Sigmoid colon (tissue), 7 donors: ENCODE results near the gene ZNHIT1. TPM values are rescaled to one million over a fixed set of nuclear protein-coding genes. Genes with fewer than 3 reads are reported as not detected.

Experiments
- DNase-seq: peaks from one replicate; pipeline ENCODE4 v3.0.0-alpha.2; 2019
- H3K27ac ChIP-seq, 4 donors: fragments of 200-600 bp; sonication (generic); one replicate each; pipeline ENCODE4 v1.5.1; 2016 to 2019; ENCODE audit warnings: mild to moderate bottlenecking in 1 of 4
- H3K27me3 ChIP-seq, 3 donors: fragments of 200-600 bp; sonication (generic); one replicate each; pipeline ENCODE4 v1.5.1; 2019; ENCODE audit warnings: mild to moderate bottlenecking in 1 of 3
- H3K36me3 ChIP-seq, 4 donors: fragments of 200-600 bp; sonication (generic); one replicate each; pipeline ENCODE4 v1.5.1; 2016 to 2019
- H3K4me1 ChIP-seq, 4 donors: fragments of 200-600 bp; sonication (generic); one replicate each; pipeline ENCODE4 v1.5.1; 2017 to 2019
- H3K4me3 ChIP-seq, 4 donors: fragments of 200-600 bp; sonication (generic); one replicate each; pipeline ENCODE4 v1.5.1; 2017 to 2019; ENCODE audit warnings: mild to moderate bottlenecking in 2 of 4, moderate library complexity in 1 of 4
- H3K9me3 ChIP-seq, 4 donors: fragments of 200-600 bp in 3 of 4; sonication (generic) in 3 of 4; one replicate each; pipeline versions ENCODE4 v1.5.1 to v1.6.1; 2013 to 2019
- CTCF ChIP-seq, 4 experiments: fragments of 450-650 bp in 3 of 4; fragments of 200-600 bp in 1 of 4; IDR thresholded peaks; one replicate each; pipeline ENCODE4 v1.5.1; 2016 to 2019; ENCODE audit warnings: antibody characterized with exemption in 4 of 4, mild to moderate bottlenecking in 3 of 4, moderate library complexity in 2 of 4
- EP300 ChIP-seq, 4 donors: sonication (generic); formaldehyde crosslinking; IDR thresholded peaks; one replicate each; pipeline ENCODE4 v1.6.1; 2017; ENCODE audit warnings: antibody characterized with exemption in 4 of 4
- POLR2A ChIP-seq, 2 donors: fragments of 450-650 bp; IDR thresholded peaks; one replicate each; pipeline ENCODE4 v1.6.1; 2016; ENCODE audit warnings: antibody characterized with exemption in 2 of 2, mild to moderate bottlenecking in 2 of 2, moderate library complexity in 2 of 2
- POLR2AphosphoS5 ChIP-seq, 4 donors: sonication (generic); formaldehyde crosslinking; IDR thresholded peaks; one replicate each; pipeline ENCODE4 v1.6.1; 2017; ENCODE audit warnings: antibody characterized with exemption in 4 of 4
- WGBS, 2 donors: extraction: QIAGEN DNeasy Blood & Tissue Kit; methylation state at CpG; one replicate each; pipeline ENCODE4 v1.1.7; 2013; 5-methylcytosine and 5-hydroxymethylcytosine counted together
- intact Hi-C: fragments of 100-400 bp; cut with DNase I; formaldehyde crosslinking; loops from one replicate; pipeline ENCODE4 v1.15.1; 2023
- polyA plus RNA-seq, 3 donors: library from polyadenylated mRNA; stranded (reverse); fragments of 200-250 nt; gene quantifications; one replicate each; pipeline ENCODE4 v1.2.3, GENCODE V29; 2013
- total RNA-seq, 4 donors: library from RNA; depleted of rRNA; stranded (reverse); fragments of >200 nt; gene quantifications; one replicate each; pipeline ENCODE4 v1.1.0, GENCODE V29; 2016
- donor health status: healthy with polysubstance abuse.
- donor health status: Bipolar disorder and iron deficiency.
- donor health status: healthy.

The ZNHIT1 gene
- total and polyA plus RNA-seq, 7 donors: 64.8 to 200 (median 97.4) TPM

- 85 to 91% methylated on average over 5 of the region's 5 CpGs for WGBS, 2 donors
These were observed 2.3 kb downstream of the ZNHIT1 start for GRCh38 chr7:101220295-101220694.

GRCh38 chr7:101222275-101222830, 4.4 kb downstream of the ZNHIT1 start:
- 94 to 95% methylated on average over 27 of the region's 27 CpGs for WGBS, 2 donors
- DNase-seq: peak; percentile 60
- Histone ChIP-seq H3K27me3 (no peaks in the 10 kb centered on the region), H3K27ac (no peak overlapping the region), H3K9me3 (no peaks in the 10 kb centered on the region), H3K4me1 (peaks cover 0 to 22% (median 16%) of the 10 kb centered on the region in 4 donors), H3K36me3 (peaks cover 15 to 53% (median 28%) of the 10 kb centered on the region in 4 donors), H3K4me3 (no peak overlapping the region)
- TF ChIP-seq POLR2A (IDR thresholded peaks at IDR 0.05) (no peak), CTCF (IDR thresholded peaks at IDR 0.05) (no peak), POLR2AphosphoS5 (IDR thresholded peaks at IDR 0.05) (no peak)
- intact Hi-C loops: no loop called here

More at GRCh38 chr7:101220295-101220694, 2.3 kb downstream of the ZNHIT1 start:
- no peak for DNase-seq
- Histone ChIP-seq H3K36me3 (peaks cover 12 to 38% (median 22%) of the 10 kb centered on the region in 4 donors), H3K27me3 (no peaks in the 10 kb centered on the region), H3K9me3 (no peaks in the 10 kb centered on the region), H3K27ac (no peak overlapping the region), H3K4me1 (peaks cover 0 to 40% (median 30%) of the 10 kb centered on the region in 4 donors), H3K4me3 (no peak overlapping the region)
- intact Hi-C loops: no loop called here
- no peak for TF ChIP-seq EP300 (IDR thresholded peaks at IDR 0.05)
- no peak for TF ChIP-seq POLR2A (IDR thresholded peaks at IDR 0.05)
- no peak for TF ChIP-seq CTCF (IDR thresholded peaks at IDR 0.05)
- TF ChIP-seq POLR2AphosphoS5 (IDR thresholded peaks at IDR 0.05): no peak

GRCh38 chr7:101223528-101223927, 5.6 kb downstream of the ZNHIT1 start:
- no peak overlapping the region for H3K4me3 ChIP-seq
- 96% methylated on average over 15 of the region's 15 CpGs for WGBS, 2 donors
- intact Hi-C loops: no loop called here
- TF ChIP-seq POLR2AphosphoS5 (IDR thresholded peaks at IDR 0.05): no peak
- H3K4me1 ChIP-seq: peaks cover 0 to 20% (median 13%) of the 10 kb centered on the region in 4 donors
- no peaks in the 10 kb centered on the region for H3K9me3 ChIP-seq
- no peak overlapping the region for H3K27ac ChIP-seq
- peaks cover 15 to 61% (median 32%) of the 10 kb centered on the region in 4 donors for H3K36me3 ChIP-seq
- no peak for DNase-seq
- H3K27me3 ChIP-seq: no peaks in the 10 kb centered on the region

GRCh38 chr7:101225650-101226049, 7.7 kb downstream of the ZNHIT1 start:
- intact Hi-C loops: no loop called here
- no peaks in the 10 kb centered on the region for H3K27me3 ChIP-seq
- H3K4me3 ChIP-seq: no peak overlapping the region
- H3K36me3 ChIP-seq: peaks cover 15 to 72% (median 33%) of the 10 kb centered on the region in 4 donors
- no peak overlapping the region for H3K27ac ChIP-seq
- no peak for DNase-seq
- TF ChIP-seq POLR2AphosphoS5 (IDR thresholded peaks at IDR 0.05) (no peak), POLR2A (IDR thresholded peaks at IDR 0.05) (no peak), EP300 (IDR thresholded peaks at IDR 0.05) (no peak)
- 95 to 96% methylated on average over 6 of the region's 6 CpGs for WGBS, 2 donors
- no peaks in the 10 kb centered on the region for H3K9me3 ChIP-seq
- peaks cover 0 to under 1% (median 0%) of the 10 kb centered on the region in 4 donors for H3K4me1 ChIP-seq

- Histone ChIP-seq H3K9me3 (no peaks in the 10 kb centered on the region), H3K36me3 (peaks cover 15 to 72% (median 33%) of the 10 kb centered on the region in 4 donors), H3K4me1 (peaks cover 0 to under 1% (median 0%) of the 10 kb centered on the region in 4 donors), H3K27me3 (peaks cover 0 to 2% (median 0%) of the 10 kb centered on the region in 3 donors), H3K27ac (no peak overlapping the region), H3K4me3 (no peak overlapping the region)
- no peak for DNase-seq
- TF ChIP-seq CTCF (IDR thresholded peaks at IDR 0.05): no peak
- TF ChIP-seq POLR2A (IDR thresholded peaks at IDR 0.05): no peak
- TF ChIP-seq POLR2AphosphoS5 (IDR thresholded peaks at IDR 0.05): no peak
- no peak for TF ChIP-seq EP300 (IDR thresholded peaks at IDR 0.05)
- WGBS, 2 donors: 89 to 90% methylated on average over 9 of the region's 9 CpGs
- intact Hi-C loops: no loop called here
These were observed 8.8 kb downstream of the ZNHIT1 start for GRCh38 chr7:101226721-101227120.
